SK-N-SH treated with all-trans-retinoic acid at 6 μM for 48 hours (cell line): ENCODE measurements around the gene PDCD1LG2.

ENCODE experiments used
- ATAC-seq: fragments of 200-7000 bp; cut with Tn5 transposase; 3 replicates; pipeline ENCODE4 v1.9.1; 2020; ENCODE audit warnings: mild to moderate bottlenecking, moderate library complexity
- ARNTL ChIP-seq: fragments of 450-650 bp; formaldehyde crosslinking; IDR thresholded peaks from 2 replicates; pipeline ENCODE4 v1.5.0; 2020; ENCODE audit warnings: low read depth, mild to moderate bottlenecking, moderate library complexity, borderline replicate concordance
- BACH2 ChIP-seq: fragments of 250-450 bp; sonication (Bioruptor Pico); IDR thresholded peaks from 2 replicates; pipeline ENCODE4 v1.9.0; 2021; ENCODE audit warnings: mild to moderate bottlenecking, borderline replicate concordance
- CSDC2 ChIP-seq: fragments of 250-450 bp; sonication (Bioruptor Pico); IDR thresholded peaks from 2 replicates; pipeline ENCODE4 v1.5.0; 2020; ENCODE audit warnings: mild to moderate bottlenecking, moderate library complexity
- CSRNP3 ChIP-seq: fragments of 250-450 bp; sonication (Bioruptor Pico); IDR thresholded peaks from 2 replicates; pipeline ENCODE4 v1.5.1; 2021; ENCODE audit warnings: mild to moderate bottlenecking, moderate library complexity
- ESRRG ChIP-seq: fragments of 250-450 bp; sonication (Bioruptor Pico); IDR thresholded peaks from 2 replicates; pipeline ENCODE4 v1.6.1; 2021; ENCODE audit warnings: mild to moderate bottlenecking
- GLIS3 ChIP-seq: fragments of 250-450 bp; sonication (Bioruptor Pico); IDR thresholded peaks from 2 replicates; pipeline ENCODE4 v1.5.0; 2020; ENCODE audit warnings: mild to moderate bottlenecking, moderate library complexity
- PATZ1 ChIP-seq: fragments of 250-450 bp; sonication (Bioruptor Pico); IDR thresholded peaks from 2 replicates; pipeline ENCODE4 v1.8.0; 2020; ENCODE audit warnings: mild to moderate bottlenecking, moderate library complexity, borderline replicate concordance
- POU6F1 ChIP-seq: fragments of 250-450 bp; sonication (Bioruptor Pico); IDR thresholded peaks from 2 replicates; pipeline ENCODE4 v1.8.0; 2021; ENCODE audit warnings: low read depth, mild to moderate bottlenecking, moderate library complexity, borderline replicate concordance
- PPARA ChIP-seq: fragments of 250-450 bp; sonication (Bioruptor Pico); IDR thresholded peaks from 2 replicates; pipeline ENCODE4 v1.5.0; 2020; ENCODE audit warnings: mild to moderate bottlenecking, borderline replicate concordance
- RARB ChIP-seq: fragments of 250-450 bp; sonication (Bioruptor Pico); IDR thresholded peaks from 2 replicates; pipeline ENCODE4 v1.8.0; 2021; ENCODE audit warnings: mild to moderate bottlenecking, moderate library complexity
- SNAI2 ChIP-seq: fragments of 250-450 bp; sonication (Bioruptor Pico); IDR thresholded peaks from 2 replicates; pipeline ENCODE4 v1.5.0; 2020; ENCODE audit warnings: mild to moderate bottlenecking, moderate library complexity
- TCF4 ChIP-seq: fragments of 250-450 bp; sonication (Bioruptor Pico); IDR thresholded peaks from 2 replicates; pipeline ENCODE4 v1.8.0; 2021; ENCODE audit warnings: mild to moderate bottlenecking, moderate library complexity, borderline replicate concordance
- TOX ChIP-seq: fragments of 250-450 bp; sonication (Bioruptor Pico); IDR thresholded peaks from 2 replicates; pipeline ENCODE4 v1.8.0; 2021; ENCODE audit warnings: mild to moderate bottlenecking, moderate library complexity, borderline replicate concordance
- TSHZ2 ChIP-seq: fragments of 250-450 bp; sonication (Bioruptor Pico); IDR thresholded peaks from 2 replicates; pipeline ENCODE4 v1.5.0; 2020; ENCODE audit warnings: mild to moderate bottlenecking, moderate library complexity
- ZFP30 ChIP-seq: fragments of 450-650 bp; formaldehyde crosslinking; IDR thresholded peaks from 2 replicates; pipeline ENCODE4 v1.5.0; 2022; ENCODE audit warnings: mild to moderate bottlenecking, moderate library complexity
- ZNF70 ChIP-seq: fragments of 450-650 bp; formaldehyde crosslinking; IDR thresholded peaks from 2 replicates; pipeline ENCODE4 v1.5.0; 2020; ENCODE audit warnings: mild to moderate bottlenecking, moderate library complexity
- ZNF8 ChIP-seq: fragments of 450-650 bp; formaldehyde crosslinking; IDR thresholded peaks from 2 replicates; pipeline ENCODE4 v1.5.0; 2020; ENCODE audit warnings: mild to moderate bottlenecking, moderate library complexity

The PDCD1LG2 gene

GRCh38 chr9:5511935-5512580, 1.7 kb downstream of the PDCD1LG2 start:
- TF ChIP-seq BACH2 (no peak), PATZ1 (CRISPR knock-in tag) (no peak), PPARA (no peak), ZFP30 (CRISPR knock-in tag) (no peak), TOX (CRISPR knock-in tag) (no peak), TCF4 (CRISPR knock-in tag) (no peak), ARNTL (CRISPR knock-in tag) (no peak), RARB (no peak), ESRRG (CRISPR knock-in tag) (no peak), SNAI2 (no peak), CSRNP3 (CRISPR knock-in tag) (no peak), ZNF8 (no peak), GLIS3 (CRISPR knock-in tag) (no peak)
- ATAC-seq = no peak; the same call in 2 of the 3 replicates

GRCh38 chr9:5512658-5513452, 2.5 kb downstream of the PDCD1LG2 start:
- ATAC-seq = no peak
- no peak for TF ChIP-seq BACH2
- TF ChIP-seq TOX (CRISPR knock-in tag) = no peak
- no peak for TF ChIP-seq POU6F1
- no peak for TF ChIP-seq GLIS3 (CRISPR knock-in tag)

DNA sequence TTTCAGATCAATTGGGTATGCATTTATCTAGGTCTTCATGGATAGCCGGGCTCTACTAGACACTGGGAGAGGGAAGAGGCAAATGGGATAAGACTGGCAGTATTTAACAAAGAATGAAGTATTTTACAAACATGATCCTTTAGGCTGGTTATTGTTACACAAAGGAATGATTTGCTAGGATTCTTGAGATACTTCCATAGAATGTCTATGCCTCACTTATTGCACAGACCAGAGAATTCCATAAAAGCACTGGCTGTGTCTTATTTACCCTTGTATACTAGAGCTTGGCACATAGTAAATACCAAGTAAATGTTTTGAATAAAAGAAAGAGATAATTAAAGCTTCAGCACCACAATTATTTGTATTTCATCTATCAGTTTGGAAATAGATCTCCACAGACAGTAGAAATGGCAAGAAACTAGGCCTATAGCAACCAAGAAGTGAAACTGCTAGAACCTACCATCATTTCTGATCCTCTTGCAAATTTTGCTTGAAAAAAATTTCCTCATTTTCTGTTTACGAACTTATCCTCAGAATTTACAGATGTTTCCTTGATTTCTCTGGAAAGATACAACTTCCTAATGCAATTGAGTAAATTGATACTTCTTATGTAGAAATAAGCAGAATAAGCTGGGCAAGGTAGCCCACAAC, 3.8 kb downstream of the PDCD1LG2 start:
- ATAC-seq = no peak
- TF ChIP-seq TSHZ2 (no peak), BACH2 (no peak), ZFP30 (CRISPR knock-in tag) (no peak), ZNF8 (no peak), CSDC2 (no peak), TOX (CRISPR knock-in tag) (no peak), PATZ1 (CRISPR knock-in tag) (no peak), ZNF70 (CRISPR knock-in tag) (no peak)
